Bone marrow (tissue), 2 donors: Measurements from ENCODE around the gene AFF2.
"Not testable (repeated sequence)": the region's sequence is repeated elsewhere in the genome, so short reads cannot be mapped to it uniquely, and the experiment has no call there.

Experiments
- DNase-seq, 2 donors: peaks; one replicate each; lab custom pipeline; 2025; lab: John Stamatoyannopoulos, UW

Gene AFF2

DNA sequence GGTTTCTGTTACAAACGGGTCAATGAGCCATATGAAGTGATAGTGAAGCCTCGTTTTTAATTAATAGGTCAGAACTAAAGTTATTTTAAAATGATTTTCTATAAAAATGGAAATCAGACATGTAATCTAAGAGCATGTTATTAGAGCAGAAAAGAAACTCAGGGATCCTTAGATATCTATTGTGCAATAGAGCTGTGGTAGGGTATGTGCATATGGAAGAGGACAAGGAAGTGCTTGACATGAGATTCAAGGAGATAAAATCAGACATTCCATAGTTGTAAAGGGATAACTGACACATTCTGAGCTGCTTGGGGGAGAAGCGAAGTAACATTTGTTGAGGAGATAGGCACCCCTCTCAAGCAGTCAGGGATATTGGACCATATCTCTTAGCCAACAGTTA lies 143.0 kb downstream of the AFF2 start:
- no peak for DNase-seq

GRCh38 chrX:148647651-148648050 lies 147.2 kb downstream of the AFF2 start:
- no peak for DNase-seq

- no peak for DNase-seq
Measured at GRCh38 chrX:148649145-148649795, 148.9 kb downstream of the AFF2 start.

DNA sequence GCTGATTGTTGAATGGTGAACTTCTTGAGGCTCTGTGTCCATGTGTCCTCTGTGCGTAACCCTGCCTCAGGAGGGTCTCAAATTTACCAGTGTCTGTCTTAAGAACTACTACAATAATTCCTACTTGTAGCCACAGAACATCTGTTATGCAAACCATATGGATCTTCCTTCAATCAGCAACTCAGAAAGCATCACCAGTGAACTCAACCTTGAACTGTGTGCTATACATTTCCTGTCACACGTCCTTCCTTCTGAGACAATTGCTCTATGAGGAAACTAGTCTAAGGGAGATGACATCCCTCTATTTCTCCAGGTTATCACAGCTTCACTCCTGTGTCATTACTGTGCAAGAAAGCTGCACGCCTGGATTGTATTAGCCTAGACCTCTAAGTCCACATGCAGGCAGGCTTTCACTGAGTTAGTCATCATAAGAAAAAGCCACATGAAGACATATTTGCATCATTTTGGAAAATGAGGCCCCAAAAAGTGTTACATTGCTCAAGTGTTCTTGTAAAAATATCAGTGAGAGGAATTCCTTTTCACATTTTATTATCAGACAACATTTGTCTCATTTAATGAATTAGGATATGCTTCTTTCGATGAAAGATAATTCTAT lies 157.8 kb downstream of the AFF2 start:
- DNase-seq, result no peak

DNA sequence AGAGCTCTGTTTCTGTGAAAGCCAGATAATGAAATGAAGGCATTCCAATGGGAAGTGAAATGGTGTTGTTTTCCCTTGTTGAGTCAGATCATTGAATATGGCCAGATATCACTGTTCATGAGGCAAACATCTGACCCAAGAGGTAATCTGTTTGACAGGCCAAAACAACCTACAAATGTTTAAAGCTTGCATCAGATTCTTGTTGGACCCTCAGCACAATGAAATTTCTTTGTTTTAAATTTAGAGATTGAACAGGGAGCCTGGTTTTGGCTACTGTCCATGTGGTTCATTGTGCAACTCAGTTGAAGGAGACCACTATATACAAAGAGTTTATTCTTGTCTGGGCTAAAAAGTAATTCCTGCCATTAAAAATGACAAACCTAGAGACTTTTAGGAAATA lies 159.1 kb downstream of the AFF2 start:
- DNase-seq, result no peak

GRCh38 chrX:148661035-148661434 lies 160.6 kb downstream of the AFF2 start:
- no peak for DNase-seq

GRCh38 chrX:148662014-148662413 lies 161.6 kb downstream of the AFF2 start:
- no peak for DNase-seq

GRCh38 chrX:148664171-148664570 lies 163.8 kb downstream of the AFF2 start:
- no peak for DNase-seq

DNA sequence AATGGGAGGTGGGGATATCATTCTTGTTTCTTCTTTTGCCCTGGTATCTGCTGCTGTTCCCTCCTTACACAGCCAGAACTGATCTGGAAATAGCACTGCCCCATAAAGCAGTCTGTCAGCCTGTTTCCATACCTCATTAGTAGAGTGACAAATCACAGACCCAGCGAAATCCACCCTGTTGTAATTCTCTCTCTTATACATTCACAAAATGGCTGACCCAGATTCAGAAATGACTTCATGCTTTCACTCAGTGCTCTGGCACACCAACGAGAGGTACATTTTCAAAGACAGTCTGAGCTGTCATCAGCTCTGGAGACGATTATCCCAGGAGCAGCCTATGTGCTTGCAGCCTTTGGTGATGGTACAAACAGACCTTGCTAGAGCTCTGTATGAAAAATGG lies 164.6 kb downstream of the AFF2 start:
- DNase-seq, result no peak

GRCh38 chrX:148669175-148669574 lies 168.8 kb downstream of the AFF2 start:
- not testable (repeated sequence) for DNase-seq

DNA sequence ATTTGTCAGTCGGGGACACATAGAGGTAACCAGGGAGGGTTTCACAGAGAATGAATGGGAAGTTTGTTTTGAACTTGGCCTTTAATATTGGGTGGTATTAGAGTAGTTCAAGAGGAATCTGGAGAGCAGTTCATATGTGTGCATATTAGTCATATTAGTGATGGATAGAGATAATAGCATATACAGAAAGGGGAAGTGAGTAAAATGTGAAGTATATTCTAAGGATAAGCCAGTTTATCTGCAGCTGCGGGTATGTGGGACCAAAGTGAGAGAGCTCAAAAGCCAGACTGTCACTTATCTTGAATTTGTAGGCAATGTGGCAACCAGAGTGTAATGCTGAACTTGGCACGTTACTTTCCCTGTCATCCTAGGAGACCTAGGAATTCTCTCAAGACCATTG lies 169.9 kb downstream of the AFF2 start:
- DNase-seq, result no peak

DNA sequence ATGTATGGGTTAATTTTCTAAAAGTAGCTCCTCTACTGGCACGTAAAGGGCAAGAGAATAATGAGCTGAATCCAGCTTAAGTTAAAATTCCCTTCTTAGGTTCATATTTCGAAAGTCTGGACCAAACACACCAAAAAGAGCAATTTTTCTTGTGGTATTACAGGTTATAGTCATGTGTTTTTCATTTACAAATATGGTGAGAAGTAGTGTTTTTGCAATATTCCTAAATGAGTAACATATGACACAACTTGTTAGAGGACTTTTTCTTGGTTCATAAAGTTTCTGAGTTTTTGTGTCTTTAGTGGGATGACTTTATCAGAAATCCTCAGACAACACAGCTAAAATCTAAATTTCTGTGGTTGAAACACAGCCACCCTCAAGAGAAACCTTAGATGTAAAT lies 172.1 kb downstream of the AFF2 start:
- no peak for DNase-seq

DNA sequence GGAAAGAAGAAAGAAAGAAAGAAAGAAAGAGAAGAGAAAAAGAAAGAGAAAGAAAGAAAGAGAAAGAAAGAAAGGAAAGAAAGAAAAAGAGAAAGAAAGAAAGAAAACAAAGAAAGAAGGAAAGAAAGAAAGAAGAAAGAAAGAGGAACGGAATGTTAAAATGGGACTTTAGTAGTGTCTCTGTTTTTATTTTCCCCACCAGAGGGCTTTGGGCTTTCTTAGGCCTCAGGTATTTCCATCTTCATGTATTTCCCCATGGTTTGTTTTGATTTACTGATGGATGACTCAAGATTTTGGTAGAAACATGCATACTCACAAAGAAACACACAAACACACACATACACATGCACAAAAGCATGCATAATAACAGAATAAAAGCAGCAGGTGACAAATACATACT lies 181.2 kb downstream of the AFF2 start:
- DNase-seq, result no peak

- no peak for DNase-seq
Measured at GRCh38 chrX:148682206-148682605, 181.8 kb downstream of the AFF2 start.

DNA sequence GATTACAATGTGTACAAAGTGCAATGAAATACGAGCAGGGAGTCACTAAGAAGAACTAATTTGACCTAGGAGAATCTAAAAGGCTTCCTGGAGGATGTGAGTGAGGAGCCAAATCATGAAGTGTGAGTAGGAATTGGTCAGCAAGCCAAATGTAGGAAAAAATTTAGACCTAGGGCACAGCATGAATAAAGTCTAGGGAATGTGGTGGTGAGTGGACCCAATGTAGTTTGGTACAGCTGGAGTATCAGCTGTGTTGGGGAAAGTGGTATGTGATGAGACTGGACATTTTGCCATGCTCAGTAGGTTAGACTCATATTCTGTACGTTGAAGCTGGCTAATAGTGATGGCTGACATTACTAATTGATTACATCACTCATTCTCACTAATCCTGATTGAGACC lies 191.0 kb downstream of the AFF2 start:
- no peak for DNase-seq

DNA sequence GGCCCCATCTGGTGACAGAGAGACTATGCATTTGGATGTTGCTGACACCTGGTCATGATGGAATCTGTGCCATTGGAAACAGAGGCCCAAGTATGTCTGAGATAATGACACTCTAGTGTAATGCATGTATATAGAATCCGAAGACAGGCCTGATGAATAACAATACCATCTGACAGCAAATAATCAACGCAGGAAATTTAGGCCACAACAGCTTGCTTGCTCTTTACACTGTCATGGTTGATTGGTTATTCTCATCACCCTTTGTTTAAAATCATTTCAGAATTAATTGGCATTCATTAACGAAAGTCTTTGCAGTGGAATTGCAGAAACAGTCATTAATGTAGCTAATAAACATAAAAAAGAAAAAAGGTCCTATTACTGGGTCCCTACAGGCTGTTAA lies 194.8 kb downstream of the AFF2 start:
- no peak for DNase-seq

- no peak for DNase-seq
Measured at GRCh38 chrX:148698221-148698620, 197.8 kb downstream of the AFF2 start.

DNA sequence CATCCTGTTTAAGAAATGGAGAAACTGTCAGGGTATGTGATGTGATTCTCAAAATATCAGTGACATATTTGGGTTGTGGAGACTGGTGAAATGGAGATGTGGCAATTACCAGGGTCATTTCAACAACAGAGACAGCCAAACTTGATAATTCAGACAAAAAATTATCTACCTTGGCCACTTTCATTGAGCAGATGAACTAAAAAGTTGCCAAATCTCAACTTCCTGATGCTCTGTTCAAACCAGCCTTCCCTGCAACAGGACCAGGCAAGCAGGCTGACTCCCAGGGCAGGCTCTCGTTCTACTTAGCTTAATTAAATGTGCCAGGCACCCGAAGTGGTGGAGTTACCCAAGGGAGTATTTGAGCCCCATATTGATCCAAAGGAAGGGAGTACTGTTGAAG lies 199.6 kb downstream of the AFF2 start:
- DNase-seq, result no peak

GRCh38 chrX:148713981-148714380 lies 213.6 kb downstream of the AFF2 start:
- no peak for DNase-seq

GRCh38 chrX:148715361-148715760 lies 214.9 kb downstream of the AFF2 start:
- no peak for DNase-seq

DNA sequence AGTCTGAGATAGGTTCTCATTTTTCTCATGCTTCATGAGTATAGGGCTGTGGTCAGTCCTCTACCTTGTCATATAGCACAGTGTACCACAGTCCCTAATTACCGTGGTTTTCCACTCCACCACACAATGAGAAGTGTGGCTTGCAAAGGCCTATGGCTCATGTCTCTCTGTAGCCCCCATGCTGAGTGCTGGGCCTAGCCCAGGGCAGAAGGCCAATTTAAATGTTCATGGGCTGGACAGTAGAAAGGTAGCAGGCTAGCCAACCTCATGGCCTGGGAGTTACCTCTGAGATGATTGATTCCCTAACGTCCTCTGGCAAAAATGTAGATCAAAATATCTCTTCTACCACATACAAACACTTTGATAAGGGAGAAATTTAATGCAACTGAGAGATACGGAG lies 222.5 kb downstream of the AFF2 start:
- no peak for DNase-seq

GRCh38 chrX:148723551-148723950 lies 223.1 kb downstream of the AFF2 start:
- DNase-seq, result no peak

DNA sequence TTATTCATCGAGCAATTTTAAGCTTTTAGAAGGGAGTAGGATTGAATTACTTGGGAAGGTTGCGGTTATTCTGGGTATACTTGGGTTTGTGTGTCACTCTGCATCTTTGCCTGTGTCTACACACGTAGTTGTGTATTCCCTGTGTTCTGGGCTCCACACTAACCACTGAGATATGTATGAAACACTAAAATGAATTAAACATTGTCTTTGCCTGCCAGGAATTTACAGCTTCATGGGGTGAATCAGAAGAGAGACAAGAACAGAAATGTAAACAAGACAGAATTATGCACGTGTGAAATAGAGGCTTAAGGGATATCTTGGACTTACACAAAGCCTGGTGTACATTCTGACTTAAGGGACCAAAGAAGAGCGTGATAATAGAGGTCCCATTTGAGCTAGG lies 228.5 kb downstream of the AFF2 start:
- DNase-seq, result no peak

- no peak for DNase-seq
Measured at GRCh38 chrX:148732743-148733142, 232.3 kb downstream of the AFF2 start.
